ENCODE results near the gene PCNX1.
A peak's percentile ranks its signal among the peaks of the same experiment; 100 is the strongest.

PCNX1 gene

GRCh38 chr14:70889555-70889954, 17.7 kb upstream of the PCNX1 start:
- DNase-seq, result no peak

DNA sequence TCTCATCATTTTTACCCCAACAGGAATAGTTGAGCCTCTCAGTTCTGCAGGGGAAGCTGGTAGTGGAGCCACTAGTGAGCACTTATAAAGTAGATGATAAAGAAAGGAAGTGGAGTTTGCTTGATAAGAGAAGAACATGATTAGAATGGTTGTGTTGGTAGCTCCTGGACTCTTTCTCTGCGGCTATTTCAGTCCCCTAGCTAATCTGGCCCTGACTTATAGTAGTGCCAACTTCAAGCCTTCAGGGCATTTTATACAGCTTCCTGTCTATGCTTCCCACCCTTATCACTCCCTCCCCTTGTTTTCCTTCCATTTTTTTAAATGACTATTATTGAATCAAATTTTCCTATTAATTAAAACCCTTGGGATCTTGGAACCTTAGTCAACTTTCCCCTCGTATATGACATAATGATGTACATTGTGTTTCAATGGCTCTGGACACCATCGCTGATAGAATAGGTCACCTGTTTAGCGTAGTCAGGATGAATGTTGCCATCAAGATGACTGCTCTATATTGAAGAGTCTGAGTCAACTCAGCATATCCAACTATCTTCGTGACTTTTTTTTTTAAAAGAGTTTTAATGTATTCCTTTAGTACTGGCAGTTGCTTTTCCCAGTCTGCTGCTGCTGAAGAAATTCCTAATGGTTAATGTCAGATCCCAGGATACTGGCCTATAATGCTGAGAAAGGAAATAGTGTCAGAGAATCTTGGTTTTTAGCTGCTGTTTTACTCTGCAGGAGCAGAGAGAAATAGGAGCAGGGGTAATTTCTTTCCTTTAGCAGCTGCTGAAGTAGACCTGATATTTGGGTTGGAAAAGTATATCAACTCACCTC, 16.2 kb upstream of the PCNX1 start:
- no peak for DNase-seq

GRCh38 chr14:70891737-70892136, 15.5 kb upstream of the PCNX1 start:
- DNase-seq, result no peak

DNA sequence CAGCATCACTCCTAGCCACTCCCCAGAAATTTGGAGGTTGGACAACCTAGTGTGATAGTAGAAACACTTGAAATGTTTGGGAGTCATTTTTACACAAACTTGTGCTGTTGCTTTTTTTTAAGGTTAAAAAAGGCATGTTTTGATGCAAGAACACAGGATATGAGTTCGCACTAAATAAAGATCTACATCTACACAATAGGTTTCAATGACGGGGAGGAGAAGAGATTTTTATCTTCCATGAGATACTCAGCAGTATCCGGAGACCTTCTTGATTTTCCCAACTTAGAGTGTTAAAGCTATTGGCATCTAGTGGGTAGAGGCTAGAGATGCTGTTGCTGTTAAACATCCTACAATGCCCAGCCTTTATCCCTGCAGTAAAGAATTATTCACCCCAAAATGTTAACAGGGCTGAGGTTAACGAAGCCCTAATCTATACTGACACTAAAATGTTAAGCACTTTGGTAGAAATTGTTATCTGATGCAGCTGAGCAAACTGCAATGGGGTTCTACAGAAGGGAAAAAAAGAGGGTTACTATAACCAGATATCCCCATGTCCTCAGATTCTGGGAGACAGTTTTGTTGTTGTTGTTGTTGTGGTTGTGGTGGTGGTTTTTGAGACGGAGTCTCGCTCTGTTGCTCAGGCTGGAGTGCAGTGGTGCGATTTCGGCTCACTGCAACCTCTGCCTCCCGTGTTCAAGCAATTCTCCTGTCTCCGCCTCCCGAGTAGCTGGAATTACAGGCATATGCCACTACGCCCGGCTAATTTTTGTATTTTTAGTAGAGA, 14.0 kb upstream of the PCNX1 start:
- DNase-seq, result no peak

GRCh38 chr14:70893858-70894291, 13.4 kb upstream of the PCNX1 start:
- no peak for DNase-seq

GRCh38 chr14:70894868-70895267, 12.4 kb upstream of the PCNX1 start:
- no peak for DNase-seq

- DNase-seq, result no peak
Measured at GRCh38 chr14:70896317-70896716, 10.9 kb upstream of the PCNX1 start.

- DNase-seq, result no peak
Measured at GRCh38 chr14:70896981-70897380, 10.3 kb upstream of the PCNX1 start.

- no peak for DNase-seq
Measured at GRCh38 chr14:70897464-70897863, 9.8 kb upstream of the PCNX1 start.

DNA sequence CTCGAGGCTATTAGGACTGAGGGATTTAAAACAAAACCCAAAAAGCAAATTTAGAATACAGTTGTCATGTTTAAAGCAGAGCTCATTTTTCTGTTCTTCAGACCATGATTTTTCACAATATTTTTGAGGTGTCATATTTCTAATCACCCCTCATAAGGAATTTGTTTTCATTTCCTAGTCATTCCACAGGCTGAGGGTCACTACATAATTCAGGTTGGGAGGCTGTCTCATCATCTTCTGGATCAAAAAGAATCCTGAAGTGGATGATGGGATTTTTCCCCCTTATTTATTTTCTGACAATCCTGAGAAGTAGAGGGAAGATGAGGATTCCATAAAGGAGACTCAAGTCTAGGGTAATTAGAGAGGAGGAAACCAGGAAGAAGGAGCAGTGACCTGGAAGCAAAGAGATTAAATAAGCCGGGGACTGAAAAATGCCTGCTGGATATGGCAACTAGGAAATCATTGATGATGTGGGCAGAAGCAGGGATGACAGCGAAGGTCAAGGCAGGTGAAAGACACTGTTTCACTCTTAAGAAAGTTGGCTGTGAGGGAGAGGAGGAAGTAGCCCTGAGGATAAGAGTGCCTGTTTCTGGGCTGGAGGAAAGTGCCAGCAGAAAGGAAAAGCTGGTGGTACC, 9.0 kb upstream of the PCNX1 start:
- no peak for DNase-seq

DNA sequence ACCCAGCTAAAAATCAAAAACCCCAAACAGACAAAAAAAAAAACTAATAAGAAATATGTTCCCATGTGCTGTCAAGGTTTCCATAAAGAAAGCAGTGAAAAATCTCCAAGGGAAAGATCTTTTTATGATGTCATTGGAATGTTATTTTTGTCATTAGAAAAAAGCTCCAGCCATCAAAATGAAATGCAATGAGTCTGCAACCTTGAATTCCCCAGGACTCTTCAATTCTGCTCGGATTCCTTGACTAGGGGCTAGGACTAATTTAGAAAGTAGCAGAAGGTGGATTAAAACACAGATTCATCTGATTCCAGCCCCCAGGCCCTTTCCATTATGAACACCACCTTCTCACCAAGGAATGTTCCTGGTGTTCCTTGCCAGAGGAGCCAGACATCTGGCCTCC, 6.0 kb upstream of the PCNX1 start:
- DNase-seq, result no peak

- DNase-seq, result no peak
Measured at GRCh38 chr14:70902184-70902583, 5.1 kb upstream of the PCNX1 start.

DNA sequence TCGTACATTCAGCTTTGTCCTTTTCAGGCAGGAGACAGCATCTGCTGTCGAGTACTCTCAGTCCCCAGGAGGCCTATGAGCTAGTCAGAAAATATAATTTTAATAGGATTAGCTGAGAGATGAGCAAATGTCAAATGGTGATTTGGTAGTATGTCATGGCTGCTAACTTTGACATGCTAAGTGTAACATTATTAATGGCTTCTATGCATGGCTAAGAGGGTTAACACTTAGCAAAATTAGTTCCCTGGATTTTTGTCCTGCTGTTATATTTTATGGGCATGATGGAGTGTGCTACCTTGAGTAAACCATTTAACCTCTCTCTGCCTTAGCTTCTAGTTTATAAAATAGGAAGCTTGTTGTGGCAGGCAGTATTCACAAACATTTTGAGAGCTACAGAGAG, 2.9 kb upstream of the PCNX1 start:
- no peak for DNase-seq

DNA sequence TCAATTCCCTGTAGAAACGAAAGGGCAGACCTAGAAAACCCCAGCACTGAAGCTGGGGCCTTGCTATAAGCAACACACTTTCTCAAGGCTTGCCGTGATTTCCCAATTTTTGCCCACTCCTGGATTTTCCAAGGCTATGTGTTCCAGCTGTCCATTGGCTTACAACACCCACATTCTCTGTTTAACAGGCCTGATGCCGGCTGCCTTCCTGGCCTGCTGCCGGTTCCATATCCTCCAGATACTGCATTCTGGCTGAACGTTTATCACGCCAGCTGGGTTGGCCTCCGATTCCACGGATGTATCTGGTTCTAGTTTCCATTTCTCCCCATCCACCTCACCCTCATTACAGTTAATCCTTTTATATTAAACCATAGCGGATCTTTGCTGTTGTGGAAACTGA, 2.0 kb upstream of the PCNX1 start:
- DNase-seq, result peak; percentile 81

DNA sequence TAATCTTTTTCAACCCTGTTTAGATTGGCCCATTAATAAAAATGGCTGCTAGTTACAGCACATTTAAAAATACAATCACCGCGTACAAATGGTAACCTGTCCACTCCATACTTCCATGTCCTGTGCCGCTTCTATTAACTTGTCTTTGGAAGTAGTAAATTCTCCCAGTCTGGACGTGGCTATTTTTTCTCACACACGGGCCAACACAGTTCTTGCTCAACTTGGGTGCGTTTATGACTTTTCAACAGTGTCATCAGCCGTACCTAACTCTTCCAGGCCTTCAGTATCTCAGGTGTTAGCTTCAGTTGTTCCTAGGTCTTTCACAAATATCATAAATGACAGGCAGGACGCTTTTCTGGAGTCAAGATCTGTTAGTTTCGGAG, 475 bp upstream of the PCNX1 start:
- no peak for DNase-seq

DNA sequence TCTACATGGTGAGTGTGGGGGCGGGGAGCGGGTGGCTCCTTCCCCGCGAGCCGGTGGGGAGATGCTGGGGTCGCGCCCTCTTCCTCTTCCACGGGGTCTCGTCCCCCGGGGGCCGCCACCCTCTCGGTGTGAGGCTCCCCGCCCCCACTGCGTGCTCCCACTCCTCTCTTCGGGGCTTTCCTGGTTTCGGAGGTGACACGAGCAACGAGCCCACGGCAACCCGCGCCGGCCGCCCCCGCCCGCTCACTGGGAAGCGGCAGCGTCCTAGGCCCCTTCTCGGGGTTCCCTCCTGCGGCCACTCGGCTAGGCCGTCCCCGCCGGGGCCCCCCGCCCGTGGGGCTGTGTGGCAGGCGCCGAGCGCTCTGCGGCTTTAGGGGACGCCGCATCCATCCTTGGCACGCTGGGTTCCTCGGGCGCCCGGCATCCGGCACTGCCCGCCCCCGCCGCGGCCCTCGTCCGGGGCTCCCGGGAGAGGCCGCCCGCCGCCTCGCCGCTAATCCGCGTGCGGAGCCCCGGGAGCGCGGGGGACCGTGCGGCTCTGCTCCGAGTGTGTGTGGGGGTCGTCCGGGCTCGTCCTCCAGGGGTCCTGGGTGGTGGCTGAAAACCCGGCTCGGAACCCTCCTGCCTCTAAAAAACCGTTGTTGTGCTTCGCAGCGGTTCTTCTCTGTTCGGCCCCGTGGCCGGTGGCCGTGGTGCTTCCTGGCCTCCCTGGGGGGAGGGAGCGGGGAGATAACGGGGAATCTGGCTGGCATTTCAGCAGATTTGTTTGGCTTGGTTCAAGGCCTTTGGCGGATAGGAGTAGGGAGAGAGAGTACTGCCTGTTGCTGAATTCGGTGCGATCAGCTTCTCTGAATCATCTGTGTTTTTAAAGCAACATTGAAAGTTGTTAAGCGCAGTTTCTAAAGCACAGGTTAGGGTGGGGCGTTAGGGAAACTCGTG, 1.0 kb downstream of the PCNX1 start:
- peak; percentile 73 for DNase-seq

- no peak for DNase-seq
Measured at GRCh38 chr14:70908935-70909641, 1.8 kb downstream of the PCNX1 start.

DNA sequence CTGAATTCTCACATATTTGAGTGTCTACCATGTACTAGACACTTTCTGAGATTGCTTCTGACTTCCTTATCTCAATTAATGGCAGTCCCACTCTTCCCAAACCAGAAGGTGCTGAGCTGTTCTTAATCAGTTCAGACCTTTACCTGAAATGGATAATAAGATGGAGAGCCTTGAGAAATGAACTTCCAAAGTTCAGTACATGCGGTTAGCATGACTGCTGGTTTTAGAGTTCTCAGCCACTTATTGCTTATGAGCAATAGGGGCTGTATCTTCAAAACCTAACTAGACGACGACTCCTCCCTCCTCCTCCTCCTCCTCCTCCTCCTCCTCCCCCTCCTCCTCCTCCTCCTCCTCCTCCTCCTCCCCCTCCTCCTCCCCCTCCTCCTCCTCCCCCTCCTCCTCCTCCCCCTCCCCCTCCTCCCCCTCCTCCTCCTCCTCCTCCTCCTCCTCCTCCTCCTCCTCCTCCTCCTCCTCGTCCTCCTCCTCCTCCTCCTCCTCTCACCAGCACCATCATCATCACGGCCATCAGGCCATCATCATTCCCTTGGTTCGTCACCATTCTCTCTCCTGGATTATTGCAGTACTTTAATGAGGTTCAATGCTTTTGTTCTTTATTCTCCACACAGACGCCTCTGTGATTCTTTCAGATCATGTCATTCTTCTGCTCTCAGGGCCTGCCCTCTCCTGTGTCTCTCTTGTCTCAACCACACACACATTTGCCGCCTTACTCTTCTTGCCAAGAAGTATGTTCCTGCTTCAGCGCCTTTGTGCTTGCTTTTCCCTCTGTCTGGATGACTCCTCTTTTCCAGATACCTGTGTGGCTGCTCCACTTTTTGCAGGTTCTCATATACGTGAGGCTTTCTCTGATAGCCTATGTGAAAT, 2.7 kb downstream of the PCNX1 start:
- no peak for DNase-seq

- no peak for DNase-seq
Measured at GRCh38 chr14:70915415-70915814, 8.2 kb downstream of the PCNX1 start.

DNA sequence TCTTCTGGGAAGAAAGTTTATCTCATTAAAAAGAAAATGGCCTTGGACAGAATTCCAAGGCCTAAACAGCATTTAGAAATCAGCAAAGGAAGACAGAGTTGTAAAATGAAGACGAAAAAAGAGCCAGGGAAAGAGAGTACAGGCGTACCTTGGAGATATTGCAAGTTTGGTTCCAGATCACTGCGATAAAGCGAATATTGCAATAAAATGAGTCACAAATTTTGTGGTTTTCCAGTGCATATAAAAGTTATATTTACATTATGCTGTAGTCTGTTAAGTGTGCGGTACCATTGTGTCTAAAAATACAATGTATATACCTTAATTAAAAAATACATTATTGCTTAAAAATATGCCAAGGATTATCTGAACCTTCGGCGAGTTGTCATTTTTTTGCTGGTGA, 9.0 kb downstream of the PCNX1 start:
- no peak for DNase-seq

- DNase-seq, result no peak
Measured at GRCh38 chr14:70916799-70917198, 9.5 kb downstream of the PCNX1 start.

All from right forelimb (tissue), 1 donor.